ENCODE data around the gene RESF1. TPM values are rescaled to one million over a fixed set of nuclear protein-coding genes. Genes with fewer than 3 reads are reported as not detected.

Gene RESF1
- total RNA-seq, 1 donor from 2014 or later = 182 TPM

- intact Hi-C loops (cut with micrococcal nuclease) = loop anchor here (1.0 to 5.0 kb wide), 17 partner anchors 31 to 719 kb away; partner anchors contain the start of genes AMN1, DNM1L and ETFBKMT
Observed at GRCh38 chr12:31959701-31960391, 631 bp downstream of the RESF1 start.

GRCh38 chr12:31961137-31961536 lies 1.9 kb downstream of the RESF1 start:
- intact Hi-C loops (cut with micrococcal nuclease) = loop anchor here (2.0 kb wide), 1 partner anchor 30 kb away; no protein-coding TSS in a partner anchor

- intact Hi-C loops (cut with micrococcal nuclease) = no loop called here
Observed at GRCh38 chr12:31962076-31962475, 2.9 kb downstream of the RESF1 start.

- intact Hi-C loops (cut with micrococcal nuclease) = no loop called here
Observed at GRCh38 chr12:31964280-31964679, 5.1 kb downstream of the RESF1 start.

- intact Hi-C loops (cut with micrococcal nuclease) = no loop called here
Observed at GRCh38 chr12:31965090-31965489, 5.9 kb downstream of the RESF1 start.

- intact Hi-C loops (cut with micrococcal nuclease) = no loop called here
Observed at GRCh38 chr12:31966558-31967205, 7.5 kb downstream of the RESF1 start.

GRCh38 chr12:31967539-31967938 lies 8.3 kb downstream of the RESF1 start:
- intact Hi-C loops (cut with micrococcal nuclease) = no loop called here

- intact Hi-C loops (cut with micrococcal nuclease) = no loop called here
Observed at GRCh38 chr12:31970199-31970598, 11.0 kb downstream of the RESF1 start.

- intact Hi-C loops (cut with micrococcal nuclease) = no loop called here
Observed at GRCh38 chr12:31973818-31974217, 14.6 kb downstream of the RESF1 start.

GRCh38 chr12:31974673-31975072 lies 15.5 kb downstream of the RESF1 start:
- intact Hi-C loops (cut with micrococcal nuclease) = no loop called here

- intact Hi-C loops (cut with micrococcal nuclease) = no loop called here
Observed at GRCh38 chr12:31984806-31985591, 25.8 kb downstream of the RESF1 start.

GRCh38 chr12:31985832-31986231 lies 26.6 kb downstream of the RESF1 start:
- intact Hi-C loops (cut with micrococcal nuclease) = no loop called here

GRCh38 chr12:31989571-31990362 lies 30.6 kb downstream of the RESF1 start:
- intact Hi-C loops (cut with micrococcal nuclease) = loop anchor here (2.0 kb wide), 1 partner anchor 29 kb away; no protein-coding TSS in a partner anchor

- intact Hi-C loops (cut with micrococcal nuclease) = loop anchor here (1.0 to 2.0 kb wide), 3 partner anchors 8 to 309 kb away; no protein-coding TSS in a partner anchor
Observed at GRCh38 chr12:31991146-31991545, 31.9 kb downstream of the RESF1 start.

GRCh38 chr12:31991815-31992214 lies 32.6 kb downstream of the RESF1 start:
- intact Hi-C loops (cut with micrococcal nuclease) = loop anchor here (1.0 to 2.0 kb wide), 3 partner anchors 9 to 310 kb away; no protein-coding TSS in a partner anchor

GRCh38 chr12:31999692-32000091 lies 40.5 kb downstream of the RESF1 start:
- intact Hi-C loops (cut with micrococcal nuclease) = loop anchor here (10.0 kb wide), 1 partner anchor 1515 kb away; no protein-coding TSS in a partner anchor

- intact Hi-C loops (cut with micrococcal nuclease) = loop anchor here (10.0 kb wide), 1 partner anchor 1516 kb away; no protein-coding TSS in a partner anchor
Observed at GRCh38 chr12:32000373-32001005, 41.3 kb downstream of the RESF1 start.

- intact Hi-C loops (cut with micrococcal nuclease) = loop anchor here (10.0 kb wide), 1 partner anchor 1518 kb away; no protein-coding TSS in a partner anchor
Observed at GRCh38 chr12:32002848-32003493, 43.8 kb downstream of the RESF1 start.

- intact Hi-C loops (cut with micrococcal nuclease) = loop anchor here (10.0 kb wide), 1 partner anchor 1519 kb away; no protein-coding TSS in a partner anchor
Observed at GRCh38 chr12:32003654-32004053, 44.4 kb downstream of the RESF1 start.
